ENCODE results near the gene PCDHGA6. TPM values are rescaled to one million over a fixed set of nuclear protein-coding genes. Genes with fewer than 3 reads are reported as not detected.
"Not testable (repeated sequence)": the region's sequence is repeated elsewhere in the genome, so short reads cannot be mapped to it uniquely, and the experiment has no call there.

PCDHGA6 gene
- total and polyA plus RNA-seq, 2 donors (not counting 1 experiment from before 2014, with no cell fraction given), result 0.78 to 2.5 TPM

- Histone ChIP-seq H2AFZ (ENCODE audit: insufficient read depth, low read depth, low read length, poor library complexity, severe bottlenecking) (peak within 1 kb of the TSS; percentile 9), H3K4me2 (replicated peaks; ENCODE audit: low read depth, low read length, poor library complexity, severe bottlenecking) (peak within 1 kb of the TSS; percentile 26), H3K4me1 (ENCODE audit: control insufficient read depth in 2 of 2, insufficient read depth in 2 of 2, low read length in 2 of 2) (peaks cover 21 to 27% of the 10 kb centered on the region in 2 donors), H3K27me3 (replicated peaks in 1 of 4; ENCODE audit: control extremely low read depth in 1 of 4, control insufficient read depth in 3 of 4, insufficient read depth in 4 of 4, low read length in 3 of 4) (peaks cover 2 to 77% (median 65%) of the 10 kb centered on the region in 4 experiments), H3K9me3 (ENCODE audit: control extremely low read depth in 1 of 3, control insufficient read depth in 2 of 3, insufficient read depth in 1 of 3, low read length in 2 of 3) (peaks cover 2 to 69% (median 48%) of the 10 kb centered on the region in 3 donors), H3K4me3 (ENCODE audit: control extremely low read depth in 1 of 5, extremely low read depth in 1 of 5, insufficient read depth in 1 of 5, low read depth in 2 of 5, low read length in 4 of 5) (peak within 1 kb of the TSS in 2 of 5 experiments; percentile 15)
- CTCF ChIA-PET, result interaction anchor here (1.0 to 3.4 kb wide), 13 partner anchors 11 to 200 kb away, joined by 3 to 24 read pairs (median 3); partner anchors contain the start of genes PCDHGA12, PCDHGA9 and PCDHGC3
- TF ChIP-seq, protein P1, sequence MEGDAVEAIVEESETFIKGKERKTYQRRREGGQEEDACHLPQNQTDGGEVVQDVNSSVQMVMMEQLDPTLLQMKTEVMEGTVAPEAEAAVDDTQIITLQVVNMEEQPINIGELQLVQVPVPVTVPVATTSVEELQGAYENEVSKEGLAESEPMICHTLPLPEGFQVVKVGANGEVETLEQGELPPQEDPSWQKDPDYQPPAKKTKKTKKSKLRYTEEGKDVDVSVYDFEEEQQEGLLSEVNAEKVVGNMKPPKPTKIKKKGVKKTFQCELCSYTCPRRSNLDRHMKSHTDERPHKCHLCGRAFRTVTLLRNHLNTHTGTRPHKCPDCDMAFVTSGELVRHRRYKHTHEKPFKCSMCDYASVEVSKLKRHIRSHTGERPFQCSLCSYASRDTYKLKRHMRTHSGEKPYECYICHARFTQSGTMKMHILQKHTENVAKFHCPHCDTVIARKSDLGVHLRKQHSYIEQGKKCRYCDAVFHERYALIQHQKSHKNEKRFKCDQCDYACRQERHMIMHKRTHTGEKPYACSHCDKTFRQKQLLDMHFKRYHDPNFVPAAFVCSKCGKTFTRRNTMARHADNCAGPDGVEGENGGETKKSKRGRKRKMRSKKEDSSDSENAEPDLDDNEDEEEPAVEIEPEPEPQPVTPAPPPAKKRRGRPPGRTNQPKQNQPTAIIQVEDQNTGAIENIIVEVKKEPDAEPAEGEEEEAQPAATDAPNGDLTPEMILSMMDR (IDR thresholded peaks at IDR 0.05), result peak; percentile 62
- H3K4me3 Mint-ChIP-seq, result peak within 1 kb of the TSS; percentile 80
- POLR2A ChIA-PET; H3K36me3 ChIP-seq (replicated peaks in 1 of 2; ENCODE audit: control extremely low read depth in 1 of 2, control insufficient read depth in 1 of 2, extremely low read depth in 1 of 2, insufficient read depth in 2 of 2, low read length in 1 of 2); H3K27ac ChIP-seq (ENCODE audit: low read length in 2 of 2); H3K9ac ChIP-seq (ENCODE audit: low read length); H4K20me1 ChIP-seq (ENCODE audit: control insufficient read depth, insufficient read depth, low read length, poor library complexity, severe bottlenecking); H3K79me2 ChIP-seq (ENCODE audit: control insufficient read depth, insufficient read depth, low read length); H3K9me3 Mint-ChIP-seq (ENCODE audit: insufficient read depth); H3K27ac Mint-ChIP-seq: not testable (repeated sequence)
- intact Hi-C loops (cut with micrococcal nuclease), result loop anchor here (1.0 to 10.0 kb wide), 2 partner anchors 93 to 141 kb away; partner anchors contain the start of gene TAF7
- H3K27me3 Mint-ChIP-seq, result peaks cover 68% of the 10 kb centered on the region
- H3K4me1 Mint-ChIP-seq, result peaks cover 28% of the 10 kb centered on the region
- DNase-seq (peak; percentile 57), ATAC-seq (ENCODE audit: low read depth) (peak; percentile 70)
- WGBS (ENCODE audit: insufficient coverage), result 8% methylated on average over 46 of the region's 47 CpGs
Observed at GRCh38 chr5:141417494-141418172, 43.9 kb downstream of the PCDHGA6 start, which contains the start of gene PCDHGB7. PCDHGB7 (plus strand) TSS chr5:141417677; CDS start chr5:141417860, 183 bp downstream.

All from B cell (primary cell).